ENCODE data around the gene IGFBP6.

- TF ChIP-seq, protein P1, sequence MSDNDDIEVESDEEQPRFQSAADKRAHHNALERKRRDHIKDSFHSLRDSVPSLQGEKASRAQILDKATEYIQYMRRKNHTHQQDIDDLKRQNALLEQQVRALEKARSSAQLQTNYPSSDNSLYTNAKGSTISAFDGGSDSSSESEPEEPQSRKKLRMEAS (IDR thresholded peaks at IDR 0.05; ENCODE audit: low read depth), result 0 out of 2 replicates have a peak, but pooled peaks have one; percentile 48
- TF ChIP-seq FOSL2 (IDR thresholded peaks at IDR 0.05; ENCODE audit: borderline replicate concordance, low read depth), result no peak
- TF ChIP-seq, protein P2, sequence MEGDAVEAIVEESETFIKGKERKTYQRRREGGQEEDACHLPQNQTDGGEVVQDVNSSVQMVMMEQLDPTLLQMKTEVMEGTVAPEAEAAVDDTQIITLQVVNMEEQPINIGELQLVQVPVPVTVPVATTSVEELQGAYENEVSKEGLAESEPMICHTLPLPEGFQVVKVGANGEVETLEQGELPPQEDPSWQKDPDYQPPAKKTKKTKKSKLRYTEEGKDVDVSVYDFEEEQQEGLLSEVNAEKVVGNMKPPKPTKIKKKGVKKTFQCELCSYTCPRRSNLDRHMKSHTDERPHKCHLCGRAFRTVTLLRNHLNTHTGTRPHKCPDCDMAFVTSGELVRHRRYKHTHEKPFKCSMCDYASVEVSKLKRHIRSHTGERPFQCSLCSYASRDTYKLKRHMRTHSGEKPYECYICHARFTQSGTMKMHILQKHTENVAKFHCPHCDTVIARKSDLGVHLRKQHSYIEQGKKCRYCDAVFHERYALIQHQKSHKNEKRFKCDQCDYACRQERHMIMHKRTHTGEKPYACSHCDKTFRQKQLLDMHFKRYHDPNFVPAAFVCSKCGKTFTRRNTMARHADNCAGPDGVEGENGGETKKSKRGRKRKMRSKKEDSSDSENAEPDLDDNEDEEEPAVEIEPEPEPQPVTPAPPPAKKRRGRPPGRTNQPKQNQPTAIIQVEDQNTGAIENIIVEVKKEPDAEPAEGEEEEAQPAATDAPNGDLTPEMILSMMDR (IDR thresholded peaks at IDR 0.05), result no peak; the same call in 1 of the 2 replicates
- no peak for TF ChIP-seq YY1 (IDR thresholded peaks at IDR 0.05; ENCODE audit: low read depth)
- TF ChIP-seq TEAD4 (IDR thresholded peaks at IDR 0.05; ENCODE audit: borderline replicate concordance, insufficient read depth), result no peak
- TF ChIP-seq RCOR1 (IDR thresholded peaks at IDR 0.05; ENCODE audit: low read length), result no peak
- peak; percentile 60; the same call in 1 of the 2 replicates for TF ChIP-seq POLR2AphosphoS5 (IDR thresholded peaks at IDR 0.05; ENCODE audit: low read depth, low read length)
- TF ChIP-seq, protein P3, sequence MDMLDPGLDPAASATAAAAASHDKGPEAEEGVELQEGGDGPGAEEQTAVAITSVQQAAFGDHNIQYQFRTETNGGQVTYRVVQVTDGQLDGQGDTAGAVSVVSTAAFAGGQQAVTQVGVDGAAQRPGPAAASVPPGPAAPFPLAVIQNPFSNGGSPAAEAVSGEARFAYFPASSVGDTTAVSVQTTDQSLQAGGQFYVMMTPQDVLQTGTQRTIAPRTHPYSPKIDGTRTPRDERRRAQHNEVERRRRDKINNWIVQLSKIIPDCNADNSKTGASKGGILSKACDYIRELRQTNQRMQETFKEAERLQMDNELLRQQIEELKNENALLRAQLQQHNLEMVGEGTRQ (IDR thresholded peaks at IDR 0.05; ENCODE audit: borderline replicate concordance, low read depth, low read length), result no peak
- no peak for TF ChIP-seq EZH2phosphoT487 (IDR thresholded peaks at IDR 0.05; ENCODE audit: borderline replicate concordance, low read depth)
Measured at GRCh38 chr12:53097564-53098353, at the start of gene IGFBP6.

Data from SK-N-SH (cell line).